GM19099 (cell line): Measurements from ENCODE around the gene SRP14.

Experiments
- POLR2A ChIP-seq: IDR thresholded peaks from 3 replicates; pipeline ENCODE4 v1.6.1; 2011; ENCODE audit warnings: low read depth; ENCODE audit not compliant: insufficient read length; ENCODE audit errors: extremely low read depth

The SRP14 gene

GRCh38 chr15:40011303-40011702 is 27.7 kb downstream of the SRP14 start:
- TF ChIP-seq POLR2A = no peak

DNA sequence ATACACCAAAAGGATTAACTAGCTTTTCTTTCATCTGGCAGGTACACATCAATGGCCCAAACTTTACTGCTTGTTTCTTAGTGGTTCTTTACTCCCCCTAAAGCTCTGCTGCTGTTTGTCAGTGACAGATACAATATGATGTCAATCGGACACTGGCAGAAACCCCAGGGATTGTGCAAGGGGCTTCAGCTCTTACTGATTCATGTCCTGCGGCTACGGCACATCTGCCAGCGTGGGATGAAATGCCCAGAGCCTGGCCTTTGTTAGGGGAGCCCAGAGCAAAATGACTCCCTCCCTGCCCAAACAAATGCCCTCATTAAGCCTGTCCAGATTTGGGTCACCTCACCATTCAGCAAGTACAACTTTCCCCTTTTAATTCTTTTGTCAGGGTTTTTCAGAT is 28.3 kb downstream of the SRP14 start:
- TF ChIP-seq POLR2A = no peak

DNA sequence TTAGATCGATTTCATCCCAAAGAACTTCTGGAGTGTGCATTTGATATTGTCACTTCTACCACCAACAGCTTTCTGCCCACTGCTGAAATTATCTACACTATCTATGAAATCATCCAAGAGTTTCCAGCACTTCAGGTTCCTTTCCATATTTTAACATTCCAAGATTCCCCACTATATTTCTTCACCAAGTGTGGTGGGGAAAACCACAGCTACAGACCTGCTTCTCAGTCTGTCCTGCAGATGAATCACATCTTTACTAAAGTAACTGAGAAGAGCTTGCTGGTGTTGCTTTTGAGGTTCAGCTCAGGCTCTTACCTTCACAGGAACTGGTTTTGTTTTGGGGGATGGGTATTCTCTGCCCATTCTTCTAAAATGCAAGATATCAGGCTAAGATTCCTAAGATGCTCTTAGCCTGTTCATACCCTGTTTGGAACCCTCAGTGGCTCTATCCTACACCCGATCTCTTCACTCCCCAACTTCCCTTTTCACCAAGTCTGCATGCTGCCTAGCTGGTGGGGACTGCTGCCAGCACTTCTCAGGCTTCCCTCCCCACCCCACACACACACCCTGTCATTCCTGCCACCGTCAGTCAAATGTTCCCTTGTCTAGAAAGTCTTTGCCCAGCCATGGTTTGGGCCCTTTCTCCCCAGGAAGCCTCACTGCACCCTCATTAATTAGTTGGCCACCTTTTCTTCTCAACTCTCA is 30.8 kb downstream of the SRP14 start:
- TF ChIP-seq POLR2A = no peak

DNA sequence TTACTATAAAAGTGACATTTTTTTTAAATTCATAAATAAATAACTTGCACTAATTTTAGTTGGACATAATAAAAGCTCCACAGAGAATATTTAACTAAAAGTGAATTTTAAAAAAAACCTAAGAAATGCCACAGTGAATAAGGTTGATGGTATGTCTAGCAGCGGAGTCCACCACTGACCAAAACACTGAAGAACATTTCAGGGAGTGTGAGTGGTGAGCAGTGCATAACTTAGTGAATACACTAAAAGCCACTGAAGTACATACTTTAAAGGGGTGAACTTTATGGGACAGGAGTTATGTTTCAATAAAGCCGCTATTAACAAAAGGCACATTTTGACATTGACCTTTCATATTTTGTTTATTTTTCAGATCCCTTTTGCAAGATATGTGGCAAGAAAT is 32.3 kb downstream of the SRP14 start:
- no peak for TF ChIP-seq POLR2A

DNA sequence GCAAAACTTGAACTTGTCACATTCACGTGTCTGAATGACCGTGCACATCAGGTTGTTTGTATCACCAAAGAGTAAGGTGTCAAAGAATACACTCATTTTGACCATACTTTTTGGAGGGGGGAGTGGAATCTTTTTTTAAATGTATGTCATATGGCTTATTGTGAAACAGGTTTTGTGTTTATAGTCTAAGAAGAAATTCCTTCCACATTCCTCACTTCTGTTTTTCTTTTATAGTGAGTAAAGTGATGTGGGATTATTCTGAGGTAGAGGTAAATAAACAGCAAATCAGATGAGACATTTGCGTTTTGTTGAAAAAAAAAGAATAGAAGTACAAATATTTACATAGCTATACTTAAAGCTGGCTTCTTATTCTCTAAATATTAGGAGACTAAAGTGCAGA is 33.0 kb downstream of the SRP14 start:
- TF ChIP-seq POLR2A = no peak

DNA sequence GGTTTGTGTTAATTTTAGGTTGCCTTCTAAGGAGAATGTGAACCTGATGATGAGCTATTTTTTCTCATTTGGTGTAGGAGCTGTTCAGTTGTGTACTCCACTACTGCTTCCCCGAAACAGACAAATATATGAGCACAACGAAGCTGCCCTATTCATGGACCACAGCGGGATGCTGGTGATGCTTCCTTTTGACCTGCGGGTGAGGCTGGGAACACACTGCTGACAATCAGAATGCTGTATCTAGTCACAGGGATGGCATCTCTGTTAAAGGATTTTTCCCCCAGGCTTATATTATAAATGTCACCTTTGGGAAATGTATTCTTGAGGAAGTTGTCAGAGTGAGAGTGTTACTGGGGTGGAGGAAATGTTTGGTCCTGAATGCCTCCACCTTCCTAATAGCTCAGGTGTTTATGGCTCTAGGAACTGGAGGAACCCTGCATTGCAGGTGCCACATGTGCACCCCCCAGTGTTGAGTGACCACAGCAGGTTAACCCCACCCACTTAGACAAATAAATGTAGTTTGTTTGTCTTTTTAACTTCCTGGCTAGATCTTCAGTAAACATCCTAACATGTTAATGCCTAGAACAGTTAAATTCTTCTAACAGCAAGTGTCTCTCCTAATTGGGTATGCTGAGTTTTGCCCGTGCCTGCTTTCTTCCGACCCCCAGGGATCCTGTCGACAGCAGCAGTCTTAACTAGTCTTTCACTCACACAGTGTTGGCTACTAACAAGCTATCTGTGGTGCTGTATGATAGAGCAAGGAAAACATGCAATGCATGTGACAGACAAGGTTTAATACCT is 35.7 kb downstream of the SRP14 start:
- TF ChIP-seq POLR2A = no peak

DNA sequence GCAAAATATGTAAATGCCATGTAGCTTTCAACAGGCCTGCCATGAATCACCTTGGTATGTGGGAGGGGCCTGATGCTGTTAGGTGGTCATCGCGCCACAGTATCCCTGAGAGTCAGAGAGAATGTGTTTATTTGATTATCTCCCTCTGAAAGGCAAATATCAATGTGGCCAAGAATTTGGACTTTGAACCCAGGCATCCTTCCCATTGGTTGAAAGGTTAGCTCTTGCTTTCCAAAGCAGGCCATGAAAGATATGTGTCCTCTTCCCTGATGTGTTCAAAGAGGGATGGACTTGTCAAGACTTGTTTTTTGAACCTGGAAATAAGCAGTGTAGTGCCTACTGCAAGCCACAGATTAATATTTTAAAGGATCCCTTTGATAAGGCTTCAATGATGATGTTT is 36.7 kb downstream of the SRP14 start:
- TF ChIP-seq POLR2A = no peak

DNA sequence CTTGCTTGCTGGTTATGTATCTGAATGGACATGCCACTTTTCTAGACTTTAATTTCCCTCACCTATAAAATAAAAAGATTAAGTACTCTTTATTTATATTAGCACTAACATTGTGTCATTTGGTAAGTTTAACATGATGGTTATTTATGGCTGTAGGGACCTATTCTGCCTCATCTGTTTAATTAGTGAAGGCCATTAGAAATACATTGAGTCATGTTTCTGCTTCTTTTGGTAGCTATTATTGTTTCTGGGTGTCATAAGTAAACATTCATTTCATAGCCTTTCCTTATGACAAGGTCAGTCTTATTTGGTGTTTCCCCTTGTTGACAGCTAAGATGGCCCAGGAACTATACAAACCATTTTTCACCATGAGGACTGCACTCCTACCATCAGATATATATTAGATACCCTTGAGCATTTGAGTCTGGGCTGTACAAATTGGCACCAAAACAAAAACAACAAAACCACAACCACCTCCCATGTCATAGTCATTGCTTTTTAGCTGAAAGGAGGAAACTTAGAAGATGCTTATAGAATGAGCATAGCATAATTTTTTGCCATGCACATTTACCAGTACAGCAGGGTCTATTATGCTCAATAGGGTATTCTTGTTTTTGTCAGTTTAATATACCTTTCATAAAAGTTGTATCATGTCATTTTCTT is 39.3 kb downstream of the SRP14 start:
- no peak for TF ChIP-seq POLR2A

DNA sequence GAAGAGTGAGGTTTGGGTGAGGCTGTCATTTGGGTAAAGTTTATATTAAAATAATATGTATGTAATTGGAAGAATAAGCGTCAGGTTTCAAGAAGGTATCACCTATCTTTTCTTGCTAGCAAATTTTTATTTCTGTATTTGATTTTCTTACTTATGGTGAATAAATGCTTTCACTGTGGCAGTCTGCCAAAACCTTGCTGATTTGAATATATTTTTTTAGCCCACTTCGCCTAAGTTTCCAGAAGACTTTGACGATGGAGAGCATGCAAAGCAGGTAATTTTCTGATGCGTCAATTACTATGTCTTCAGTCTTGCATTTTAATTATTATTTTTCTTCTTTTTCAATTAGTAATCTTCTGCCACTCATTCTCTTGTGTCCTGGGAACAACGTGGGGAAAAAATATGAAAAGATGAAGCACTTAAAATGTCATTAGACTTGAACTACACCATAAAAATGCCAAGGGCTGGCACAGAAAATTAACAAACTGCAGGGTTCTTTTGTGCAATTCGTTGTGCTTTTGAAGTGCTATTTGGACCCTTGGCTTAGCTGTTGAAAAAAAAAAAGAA is 40.4 kb downstream of the SRP14 start:
- no peak for TF ChIP-seq POLR2A

DNA sequence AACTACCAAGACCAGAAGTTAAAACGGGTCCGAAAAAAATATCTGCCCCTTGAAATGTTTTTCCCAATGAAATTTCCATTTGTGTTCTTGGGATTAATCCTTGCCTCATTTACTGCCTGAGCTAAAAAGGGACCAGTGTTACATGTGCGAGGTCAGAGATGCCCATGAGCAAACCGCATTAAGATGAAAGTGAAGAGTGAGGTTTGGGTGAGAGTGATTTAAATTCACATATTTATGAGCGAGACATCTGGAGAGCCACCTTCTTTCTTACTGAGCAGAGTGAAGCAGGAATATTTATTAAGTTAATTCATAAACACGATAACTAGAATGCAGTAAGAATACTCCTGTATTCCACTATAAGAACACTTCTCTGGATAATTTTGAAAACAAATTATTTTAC is 41.3 kb downstream of the SRP14 start:
- TF ChIP-seq POLR2A = no peak

DNA sequence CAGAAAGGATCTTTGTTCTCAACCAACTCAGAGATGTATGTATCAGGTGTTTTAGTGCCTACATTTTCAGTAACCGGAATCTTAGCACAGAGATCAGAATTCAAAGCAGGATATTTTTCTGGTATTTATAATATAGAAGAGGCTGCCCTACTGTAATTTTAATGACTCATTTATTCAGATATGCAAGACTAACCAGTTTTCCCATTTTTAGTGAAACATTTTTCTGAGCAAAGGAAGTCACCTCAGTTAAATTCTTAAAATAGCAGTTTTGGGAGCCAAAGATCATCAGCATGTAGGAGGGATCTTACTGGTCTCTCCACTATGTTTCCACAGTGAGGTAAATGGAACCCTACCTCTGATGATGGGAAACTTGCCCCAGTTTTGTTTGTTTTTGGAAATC is 42.0 kb downstream of the SRP14 start:
- TF ChIP-seq POLR2A = no peak

GRCh38 chr15:39990706-39991105 is 48.3 kb downstream of the SRP14 start:
- no peak for TF ChIP-seq POLR2A

DNA sequence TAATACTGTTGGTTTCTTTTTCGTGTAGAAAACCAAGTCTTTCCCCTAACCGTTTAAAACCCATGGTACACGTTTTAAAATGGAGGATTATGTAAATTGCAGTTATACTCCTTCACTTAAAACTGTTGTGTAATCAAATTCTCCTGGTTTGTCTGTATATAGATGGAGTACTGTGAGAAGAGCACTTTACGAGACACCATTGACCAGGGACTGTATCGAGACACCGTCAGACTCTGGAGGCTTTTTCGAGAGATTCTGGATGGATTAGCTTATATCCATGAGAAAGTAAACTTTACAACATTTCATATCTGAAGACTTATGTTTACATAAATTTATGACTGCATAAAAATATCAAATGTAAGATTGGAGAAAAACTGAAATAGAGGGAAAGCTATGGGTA is 51.2 kb downstream of the SRP14 start:
- TF ChIP-seq POLR2A = no peak
